Adrenal gland (tissue), 5 donors: ENCODE measurements around the gene RPTOR.

ENCODE experiments used
- CTCF ChIP-seq, 6 experiments: fragments of 450-650 bp in 4 of 6; fragments of 200-600 bp in 2 of 6; sonication (generic) in 1 of 6; IDR thresholded peaks; 1 replicate in 5 of 6; 2 replicates in 1 of 6; pipeline versions ENCODE4 v1.5.1 to v1.8.0; 2016 to 2021; ENCODE audit warnings: antibody characterized with exemption in 6 of 6, mild to moderate bottlenecking in 2 of 6, moderate library complexity in 1 of 6
- POLR2A ChIP-seq, 2 donors: fragments of 450-650 bp; IDR thresholded peaks; one replicate each; pipeline ENCODE4 v1.6.1; 2017; ENCODE audit warnings: antibody characterized with exemption in 2 of 2, mild to moderate bottlenecking in 2 of 2, moderate library complexity in 1 of 2
- donor health status: DM: no; HTN: no; CAD: no.

GRCh38 chr17:80653856-80654255 is 109.2 kb downstream of the RPTOR start:
- TF ChIP-seq CTCF (IDR thresholded peaks at IDR 0.05) (no peak), POLR2A (IDR thresholded peaks at IDR 0.05) (no peak)
